Keratinocyte (primary cell): Measurements from ENCODE around the gene PDE8A. TPM values are rescaled to one million over a fixed set of nuclear protein-coding genes. Genes with fewer than 3 reads are reported as not detected.

Experiments used
- DNase-seq: peaks from one replicate; pipeline ENCODE4 v3.0.0-alpha.2; 2011; ENCODE audit warnings: low read depth, missing footprints, low spot score
- FAIRE-seq: peaks from 2 replicates; lab custom pipeline; 2011; peaks lifted over from hg19 to GRCh38; lab: Jason Lieb, UNC
- H2AFZ ChIP-seq: 2 replicates; pipeline ENCODE4 v1.6.0; 2012; ENCODE audit warnings: low read length, control low read depth, inconsistent platforms; ENCODE audit not compliant: control insufficient read depth
- H3K27ac ChIP-seq: 2 replicates; pipeline ENCODE4 v1.5.1; 2011; ENCODE audit warnings: low read length; ENCODE audit not compliant: control insufficient read depth, insufficient read depth
- H3K27me3 ChIP-seq: 3 replicates; pipeline ENCODE4 v1.6.0; 2011; ENCODE audit warnings: low read length; ENCODE audit not compliant: control insufficient read depth, insufficient read depth; ENCODE audit errors: extremely low read depth
- H3K36me3 ChIP-seq, 2 experiments: 2 replicates in 1 of 2; 3 replicates in 1 of 2; pipeline ENCODE4 v1.5.1; 2011; ENCODE audit warnings: low read length in 2 of 2, mild to moderate bottlenecking in 1 of 2; ENCODE audit not compliant: control insufficient read depth in 2 of 2, insufficient read depth in 2 of 2; ENCODE audit errors: extremely low read depth in 1 of 2
- H3K4me1 ChIP-seq: 3 replicates; pipeline ENCODE4 v1.5.1; 2011; ENCODE audit warnings: low read length; ENCODE audit not compliant: control insufficient read depth, insufficient read depth; ENCODE audit errors: extremely low read depth
- H3K4me2 ChIP-seq: 3 replicates; pipeline ENCODE4 v1.6.0; 2011; ENCODE audit warnings: low read depth, low read length; ENCODE audit not compliant: control insufficient read depth, insufficient read depth; ENCODE audit errors: extremely low read depth
- H3K4me3 ChIP-seq, 3 experiments: fragments of 200-600 bp in 1 of 3; sonication (generic) in 1 of 3; 2 replicates in 2 of 3; 3 replicates in 1 of 3; pipeline ENCODE4 v1.5.1; 2011 to 2016; ENCODE audit warnings: low read length in 3 of 3, mild to moderate bottlenecking in 3 of 3, control low read depth in 2 of 3, inconsistent platforms in 1 of 3, low read depth in 1 of 3, mixed read lengths in 1 of 3, mixed run types in 1 of 3, moderate library complexity in 1 of 3; ENCODE audit not compliant: control insufficient read depth in 2 of 3, insufficient read depth in 2 of 3; ENCODE audit errors: extremely low read depth in 1 of 3
- H3K79me2 ChIP-seq: 2 replicates; pipeline ENCODE4 v1.6.0; 2012; ENCODE audit warnings: low read length; ENCODE audit not compliant: control insufficient read depth, insufficient read depth
- H3K9ac ChIP-seq: 3 replicates; pipeline ENCODE4 v1.6.0; 2011; ENCODE audit warnings: low read length; ENCODE audit not compliant: control insufficient read depth, insufficient read depth; ENCODE audit errors: extremely low read depth
- H3K9me1 ChIP-seq: 3 replicates; pipeline ENCODE4 v1.6.0; 2011; ENCODE audit warnings: low read length; ENCODE audit not compliant: control insufficient read depth, insufficient read depth; ENCODE audit errors: extremely low read depth
- H3K9me3 ChIP-seq: 2 replicates; pipeline ENCODE4 v1.5.1; 2012; ENCODE audit warnings: low read depth, low read length; ENCODE audit not compliant: control insufficient read depth
- H4K20me1 ChIP-seq: 3 replicates; pipeline ENCODE4 v1.6.0; 2011; ENCODE audit warnings: low read length; ENCODE audit not compliant: control insufficient read depth, insufficient read depth; ENCODE audit errors: extremely low read depth
- EZH2 ChIP-seq: IDR thresholded peaks from one replicate; pipeline ENCODE4 v1.6.1; 2012; ENCODE audit warnings: inconsistent platforms, mild to moderate bottlenecking, low read length, moderate library complexity
- dilution Hi-C: fragments of 300-500 bp; cut with MboI; formaldehyde crosslinking; loops from one replicate; pipeline ENCODE4 v1.7.0; 2020; ENCODE audit warnings: low sequenced_read_pairs; ENCODE audit not compliant: extremely low pct_ligation_motif_present
- polyA plus RNA-seq, 5 experiments: library from polyadenylated mRNA; depleted of rRNA in 3 of 5; stranded (reverse) in 3 of 5; stranded (forward) in 1 of 5; unstranded in 1 of 5; fragments of >200 nt; gene quantifications; 1 replicate in 1 of 5; 2 replicates in 3 of 5; 3 replicates in 1 of 5; pipeline versions ENCODE4 v1.2.1 to v1.2.3, GENCODE V29; 2011 to 2012; ENCODE audit warnings: missing spikeins in 2 of 5, low read depth in 1 of 5, low replicate concordance in 1 of 5
- TF ChIP-seq, protein P1 (sequence below), 3 experiments: IDR thresholded peaks in 1 of 3; conservative IDR thresholded peaks in 1 of 3; optimal IDR thresholded peaks in 1 of 3; 2 replicates in 2 of 3; 3 replicates in 1 of 3; pipeline versions ENCODE3 to v1.5.1; 2011; ENCODE audit warnings: low read length in 3 of 3, mild to moderate bottlenecking in 3 of 3, moderate library complexity in 2 of 3, control low read depth in 1 of 3, inconsistent platforms in 1 of 3; ENCODE audit not compliant: insufficient read depth in 2 of 3; ENCODE audit errors: extremely low read depth in 1 of 3

Gene PDE8A
- polyA plus RNA-seq, 1 donor (not counting 4 experiments of a cell fraction or from before 2014, with no cell fraction given) = 24.1 TPM

DNA sequence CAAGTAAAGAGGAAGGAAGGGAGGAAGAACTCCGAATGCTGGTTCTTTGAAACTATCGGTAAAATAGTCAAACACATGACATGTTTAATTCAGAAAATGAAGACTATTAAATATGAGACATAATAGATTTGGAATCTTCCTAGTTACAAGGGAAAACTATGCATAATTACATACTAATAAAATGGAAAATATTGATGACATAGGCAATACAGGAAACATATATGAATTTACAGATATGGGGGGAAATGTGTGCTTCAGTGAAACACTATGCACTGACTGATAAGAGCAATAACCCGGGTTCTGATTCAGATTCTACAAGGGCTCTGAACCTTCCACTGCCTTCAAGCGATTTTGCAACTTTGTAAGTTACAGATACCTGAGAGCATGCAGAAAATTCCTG is 185.9 kb downstream of the PDE8A start:
- dilution Hi-C loops = no loop called here
- H2AFZ ChIP-seq = no peak overlapping the region
- no peaks in the 10 kb centered on the region for H3K9me1 ChIP-seq
- H3K79me2 ChIP-seq = no peaks in the 10 kb centered on the region
- H3K36me3 ChIP-seq = no peaks in the 10 kb centered on the region
- peaks cover 5% of the 10 kb centered on the region for H3K4me1 ChIP-seq
- no peak overlapping the region for H3K27ac ChIP-seq
- DNase-seq (no peak), FAIRE-seq (no peak)
- H3K9ac ChIP-seq = no peak overlapping the region
- H3K4me3 ChIP-seq = no peak overlapping the region
- H3K4me2 ChIP-seq = no peak overlapping the region
- no peaks in the 10 kb centered on the region for H3K27me3 ChIP-seq
- H4K20me1 ChIP-seq = no peaks in the 10 kb centered on the region
- H3K9me3 ChIP-seq = peaks cover 7% of the 10 kb centered on the region
- no peak for TF ChIP-seq EZH2
- TF ChIP-seq, protein P1, sequence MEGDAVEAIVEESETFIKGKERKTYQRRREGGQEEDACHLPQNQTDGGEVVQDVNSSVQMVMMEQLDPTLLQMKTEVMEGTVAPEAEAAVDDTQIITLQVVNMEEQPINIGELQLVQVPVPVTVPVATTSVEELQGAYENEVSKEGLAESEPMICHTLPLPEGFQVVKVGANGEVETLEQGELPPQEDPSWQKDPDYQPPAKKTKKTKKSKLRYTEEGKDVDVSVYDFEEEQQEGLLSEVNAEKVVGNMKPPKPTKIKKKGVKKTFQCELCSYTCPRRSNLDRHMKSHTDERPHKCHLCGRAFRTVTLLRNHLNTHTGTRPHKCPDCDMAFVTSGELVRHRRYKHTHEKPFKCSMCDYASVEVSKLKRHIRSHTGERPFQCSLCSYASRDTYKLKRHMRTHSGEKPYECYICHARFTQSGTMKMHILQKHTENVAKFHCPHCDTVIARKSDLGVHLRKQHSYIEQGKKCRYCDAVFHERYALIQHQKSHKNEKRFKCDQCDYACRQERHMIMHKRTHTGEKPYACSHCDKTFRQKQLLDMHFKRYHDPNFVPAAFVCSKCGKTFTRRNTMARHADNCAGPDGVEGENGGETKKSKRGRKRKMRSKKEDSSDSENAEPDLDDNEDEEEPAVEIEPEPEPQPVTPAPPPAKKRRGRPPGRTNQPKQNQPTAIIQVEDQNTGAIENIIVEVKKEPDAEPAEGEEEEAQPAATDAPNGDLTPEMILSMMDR (optimal IDR thresholded peaks at IDR 0.05 in 1 of 3, IDR thresholded peaks at IDR 0.05 in 1 of 3, conservative IDR thresholded peaks at IDR 0.05 in 1 of 3; ENCODE audit: extremely low read depth in 1 of 3, insufficient read depth in 2 of 3, low read length in 3 of 3) = no peak

DNA sequence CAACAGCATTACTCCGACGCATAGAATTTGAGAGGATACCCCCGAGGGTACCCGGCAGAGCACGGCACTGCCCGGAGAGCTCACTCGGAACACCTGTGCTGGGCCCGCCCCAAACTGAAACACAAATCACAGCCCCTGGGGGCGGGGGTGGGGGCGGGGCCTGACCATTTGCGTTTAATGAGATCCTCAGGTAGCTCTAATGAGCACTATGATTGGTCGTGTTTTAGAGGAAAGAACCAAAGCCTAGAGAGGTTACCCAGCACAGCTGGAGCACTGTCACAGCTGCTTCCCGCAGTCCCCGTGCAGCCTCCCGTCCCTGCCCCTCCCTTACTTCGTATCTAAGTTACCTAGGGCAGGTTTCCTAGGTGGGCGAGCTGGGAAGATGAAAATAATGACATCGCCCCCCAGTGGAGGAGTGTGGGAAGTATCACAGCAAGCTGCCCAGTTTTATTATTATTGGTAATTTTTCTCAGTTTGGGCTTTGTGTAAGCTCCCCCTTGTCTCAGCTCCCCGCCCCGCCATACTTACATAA is 187.1 kb downstream of the PDE8A start:
- H3K27me3 ChIP-seq = no peaks in the 10 kb centered on the region
- H3K4me3 ChIP-seq = peak overlapping the region; percentile 19 to 62 (median 31)
- H3K9ac ChIP-seq = no peak overlapping the region
- peaks cover 7% of the 10 kb centered on the region for H3K9me3 ChIP-seq
- peaks cover 5% of the 10 kb centered on the region for H3K4me1 ChIP-seq
- H3K79me2 ChIP-seq = no peaks in the 10 kb centered on the region
- DNase-seq (no peak), FAIRE-seq (no peak)
- no peaks in the 10 kb centered on the region for H3K36me3 ChIP-seq
- no peak overlapping the region for H3K27ac ChIP-seq
- no peak for TF ChIP-seq EZH2
- TF ChIP-seq, protein P1 (optimal IDR thresholded peaks at IDR 0.05 in 1 of 3, IDR thresholded peaks at IDR 0.05 in 1 of 3, conservative IDR thresholded peaks at IDR 0.05 in 1 of 3; ENCODE audit: extremely low read depth in 1 of 3, insufficient read depth in 2 of 3, low read length in 3 of 3) = peak; percentile 56 to 73 (median 65)
- dilution Hi-C loops = no loop called here
- no peaks in the 10 kb centered on the region for H3K9me1 ChIP-seq
- H4K20me1 ChIP-seq = no peaks in the 10 kb centered on the region
- peak overlapping the region; percentile 54 for H3K4me2 ChIP-seq
- H2AFZ ChIP-seq = no peak overlapping the region
